Breast epithelium (tissue), 3 donors: Measurements from ENCODE around the gene NDUFS1.

Experiments used
- CTCF ChIP-seq, 3 donors: fragments of 450-650 bp; IDR thresholded peaks; one replicate each; pipeline ENCODE4 v1.5.1; 2016 to 2017; ENCODE audit warnings: antibody characterized with exemption in 3 of 3, mild to moderate bottlenecking in 3 of 3, moderate library complexity in 3 of 3
- POLR2AphosphoS5 ChIP-seq, 3 donors: sonication (generic); formaldehyde crosslinking; IDR thresholded peaks; one replicate each; pipeline ENCODE4 v1.6.1; 2017; ENCODE audit warnings: antibody characterized with exemption in 3 of 3

GRCh38 chr2:206083602-206084438 lies 75.4 kb downstream of the NDUFS1 start:
- TF ChIP-seq CTCF (IDR thresholded peaks at IDR 0.05) (no peak), POLR2AphosphoS5 (IDR thresholded peaks at IDR 0.05) (no peak)
